Osteoblast (primary cell): ENCODE results near the gene AAK1. TPM values are rescaled to one million over a fixed set of nuclear protein-coding genes. Genes with fewer than 3 reads are reported as not detected.
A peak's percentile ranks its signal among the peaks of the same experiment; 100 is the strongest.

Source experiments
- DNase-seq: peaks from one replicate; pipeline ENCODE4 v3.0.0; 2011; ENCODE audit warnings: low spot score, mixed read lengths; ENCODE audit not compliant: insufficient read length; ENCODE audit errors: missing footprints
- H2AFZ ChIP-seq: 2 replicates; pipeline ENCODE4 v1.6.0; 2011; ENCODE audit warnings: mild to moderate bottlenecking, low read length
- H3K27ac ChIP-seq: 2 replicates; pipeline ENCODE4 v1.5.1; 2011; ENCODE audit warnings: mild to moderate bottlenecking, low read depth, low read length, moderate library complexity
- H3K27me3 ChIP-seq: 2 replicates; pipeline ENCODE4 v1.6.0; 2012; ENCODE audit warnings: mild to moderate bottlenecking, control low read depth, inconsistent platforms, low read length, moderate library complexity; ENCODE audit not compliant: insufficient read depth
- H3K36me3 ChIP-seq: 2 replicates; pipeline ENCODE4 v1.5.1; 2011; ENCODE audit warnings: mild to moderate bottlenecking, low read length, control low read depth, moderate library complexity; ENCODE audit not compliant: insufficient read depth
- H3K4me1 ChIP-seq: 2 replicates; pipeline ENCODE4 v1.5.1; 2011; ENCODE audit warnings: mild to moderate bottlenecking, low read length, control low read depth, moderate library complexity; ENCODE audit not compliant: insufficient read depth
- H3K4me2 ChIP-seq: 2 replicates; pipeline ENCODE4 v1.6.0; 2011; ENCODE audit warnings: mild to moderate bottlenecking, low read length; ENCODE audit not compliant: insufficient read depth
- H3K4me3 ChIP-seq: fragments of 200-600 bp; sonication (generic); 3 replicates; pipeline ENCODE4 v1.5.1; 2012; ENCODE audit warnings: mild to moderate bottlenecking, low read length, inconsistent platforms; ENCODE audit not compliant: insufficient read depth
- H3K79me2 ChIP-seq: 2 replicates; pipeline ENCODE4 v1.6.0; 2012; ENCODE audit warnings: mild to moderate bottlenecking, low read length, control low read depth, inconsistent platforms; ENCODE audit not compliant: insufficient read depth
- H3K9me3 ChIP-seq: 2 replicates; pipeline ENCODE4 v1.5.1; 2011; ENCODE audit warnings: low read depth, low read length, control low read depth
- H4K20me1 ChIP-seq: 2 replicates; pipeline ENCODE4 v1.6.0; 2012; ENCODE audit warnings: mild to moderate bottlenecking, low read length, control low read depth; ENCODE audit not compliant: insufficient read depth
- total RNA-seq: library from RNA; depleted of rRNA; stranded (reverse); fragments of >200 nt; gene quantifications from 2 replicates; pipeline ENCODE4 v1.2.3, GENCODE V29; 2012
- TF ChIP-seq, protein P1 (sequence below): IDR thresholded peaks from 2 replicates; pipeline ENCODE4 v1.5.1; 2011; ENCODE audit warnings: mild to moderate bottlenecking, low read depth, low read length, moderate library complexity; ENCODE audit errors: extremely low read depth

The AAK1 gene
- total RNA-seq, 1 donor: 61.9 TPM

DNA sequence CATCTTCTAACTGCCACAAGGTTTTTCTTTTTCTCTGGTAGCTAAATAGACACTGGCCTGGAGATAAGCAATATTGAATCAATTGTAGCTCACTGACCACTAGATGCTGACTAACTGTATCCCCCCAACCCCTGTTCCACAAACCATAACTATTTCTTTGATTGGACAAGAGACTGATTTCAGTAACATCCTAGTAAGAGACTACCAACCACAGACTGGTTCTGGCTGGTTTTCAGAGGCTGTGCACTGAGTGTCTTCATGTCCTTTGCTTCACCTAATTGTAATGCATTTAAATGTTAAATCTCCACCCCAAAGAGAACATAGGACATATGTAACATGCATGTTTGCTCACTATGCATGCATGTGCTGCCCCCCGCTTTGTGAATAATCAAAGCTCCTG is 3.2 kb upstream of the AAK1 start:
- Histone ChIP-seq H3K4me2 (no peak overlapping the region), H3K4me3 (no peak overlapping the region), H3K27me3 (no peaks in the 10 kb centered on the region), H2AFZ (no peak overlapping the region), H3K36me3 (no peaks in the 10 kb centered on the region), H4K20me1 (peaks cover 6% of the 10 kb centered on the region), H3K79me2 (peaks cover 17% of the 10 kb centered on the region), H3K27ac (no peak overlapping the region), H3K4me1 (peaks cover 15% of the 10 kb centered on the region), H3K9me3 (no peaks in the 10 kb centered on the region)
- TF ChIP-seq, protein P1, sequence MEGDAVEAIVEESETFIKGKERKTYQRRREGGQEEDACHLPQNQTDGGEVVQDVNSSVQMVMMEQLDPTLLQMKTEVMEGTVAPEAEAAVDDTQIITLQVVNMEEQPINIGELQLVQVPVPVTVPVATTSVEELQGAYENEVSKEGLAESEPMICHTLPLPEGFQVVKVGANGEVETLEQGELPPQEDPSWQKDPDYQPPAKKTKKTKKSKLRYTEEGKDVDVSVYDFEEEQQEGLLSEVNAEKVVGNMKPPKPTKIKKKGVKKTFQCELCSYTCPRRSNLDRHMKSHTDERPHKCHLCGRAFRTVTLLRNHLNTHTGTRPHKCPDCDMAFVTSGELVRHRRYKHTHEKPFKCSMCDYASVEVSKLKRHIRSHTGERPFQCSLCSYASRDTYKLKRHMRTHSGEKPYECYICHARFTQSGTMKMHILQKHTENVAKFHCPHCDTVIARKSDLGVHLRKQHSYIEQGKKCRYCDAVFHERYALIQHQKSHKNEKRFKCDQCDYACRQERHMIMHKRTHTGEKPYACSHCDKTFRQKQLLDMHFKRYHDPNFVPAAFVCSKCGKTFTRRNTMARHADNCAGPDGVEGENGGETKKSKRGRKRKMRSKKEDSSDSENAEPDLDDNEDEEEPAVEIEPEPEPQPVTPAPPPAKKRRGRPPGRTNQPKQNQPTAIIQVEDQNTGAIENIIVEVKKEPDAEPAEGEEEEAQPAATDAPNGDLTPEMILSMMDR: no peak
- DNase-seq: no peak

DNA sequence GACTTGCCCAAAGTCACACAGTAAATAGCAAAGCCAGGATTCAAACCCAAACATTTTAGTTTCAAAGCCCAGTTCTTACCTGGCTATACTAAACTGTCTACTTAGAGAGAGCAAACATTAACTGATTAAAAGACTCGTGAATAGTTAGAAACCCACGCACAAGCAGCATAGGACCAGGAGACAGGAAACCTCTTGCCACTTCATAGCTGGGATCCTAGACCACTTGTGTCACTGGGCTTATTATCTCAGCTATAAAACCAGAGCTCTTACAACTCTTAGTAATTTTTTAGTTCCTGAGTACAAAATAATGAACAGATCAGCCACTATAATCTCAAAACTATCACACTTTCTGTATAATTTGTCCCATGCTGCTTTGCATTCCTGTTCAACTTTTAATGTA is 2.4 kb upstream of the AAK1 start:
- TF ChIP-seq, protein P1: no peak
- DNase-seq: no peak
- no peak overlapping the region for H3K27ac ChIP-seq
- H3K9me3 ChIP-seq: no peaks in the 10 kb centered on the region
- no peaks in the 10 kb centered on the region for H3K36me3 ChIP-seq
- H3K27me3 ChIP-seq: no peaks in the 10 kb centered on the region
- no peak overlapping the region for H2AFZ ChIP-seq
- H3K4me3 ChIP-seq: no peak overlapping the region
- peaks cover 14% of the 10 kb centered on the region for H4K20me1 ChIP-seq
- H3K79me2 ChIP-seq: peaks cover 25% of the 10 kb centered on the region
- no peak overlapping the region for H3K4me2 ChIP-seq
- peaks cover 22% of the 10 kb centered on the region for H3K4me1 ChIP-seq

DNA sequence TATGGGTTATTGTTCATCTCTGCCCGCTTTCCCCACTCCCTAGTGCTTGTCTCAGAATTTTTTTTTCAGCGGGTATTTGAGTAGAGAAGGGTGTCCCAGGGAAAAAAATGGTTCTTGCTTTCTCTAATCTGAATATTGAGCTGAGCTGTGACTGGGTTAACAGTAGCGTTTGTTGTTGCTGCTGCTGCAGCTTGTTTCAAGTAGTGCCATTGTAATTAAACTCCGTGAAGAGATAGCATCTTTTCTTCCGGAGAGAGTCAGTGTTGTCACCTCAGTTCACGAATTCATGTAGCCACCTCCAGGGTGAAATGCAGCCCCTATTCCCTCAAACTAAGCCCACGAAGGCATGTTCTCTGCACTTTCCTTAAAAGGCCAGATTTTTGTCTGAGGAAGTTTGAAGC is 1.5 kb upstream of the AAK1 start:
- TF ChIP-seq, protein P1: no peak
- peak; percentile 50 for DNase-seq
- peak overlapping the region; percentile 94 for H3K4me2 ChIP-seq
- H3K4me3 ChIP-seq: peak overlapping the region; percentile 95
- H4K20me1 ChIP-seq: peaks cover 23% of the 10 kb centered on the region
- H3K36me3 ChIP-seq: no peaks in the 10 kb centered on the region
- H3K9me3 ChIP-seq: no peaks in the 10 kb centered on the region
- H2AFZ ChIP-seq: peak overlapping the region; percentile 99
- peaks cover 31% of the 10 kb centered on the region for H3K4me1 ChIP-seq
- H3K27me3 ChIP-seq: no peaks in the 10 kb centered on the region
- H3K79me2 ChIP-seq: peaks cover 34% of the 10 kb centered on the region
- H3K27ac ChIP-seq: peak overlapping the region; percentile 95

GRCh38 chr2:69644506-69644979 is 1.0 kb upstream of the AAK1 start:
- Histone ChIP-seq H4K20me1 (peaks cover 28% of the 10 kb centered on the region), H3K4me1 (peaks cover 36% of the 10 kb centered on the region), H3K4me2 (peak overlapping the region; percentile 94), H3K27me3 (no peaks in the 10 kb centered on the region), H3K79me2 (peaks cover 39% of the 10 kb centered on the region), H3K9me3 (no peaks in the 10 kb centered on the region), H3K27ac (peak overlapping the region; percentile 95), H2AFZ (peak overlapping the region; percentile 99), H3K4me3 (peak overlapping the region; percentile 95), H3K36me3 (no peaks in the 10 kb centered on the region)
- TF ChIP-seq, protein P1: no peak
- no peak for DNase-seq
